AG09309 (cell line): ENCODE data around the gene DBNL.

ENCODE experiments used
- DNase-seq: peaks from one replicate; pipeline ENCODE4 v3.0.0-alpha.2; 2010; ENCODE audit warnings: low read depth
- H3K4me3 ChIP-seq: 2 replicates; pipeline ENCODE4 v1.5.1; 2011; ENCODE audit warnings: mild to moderate bottlenecking, low read depth, low read length, moderate library complexity; ENCODE audit not compliant: control insufficient read depth
- CTCF ChIP-seq: IDR thresholded peaks from 2 replicates; pipeline ENCODE4 v1.5.1; 2011; ENCODE audit warnings: mild to moderate bottlenecking, low read depth, low read length, inconsistent platforms; ENCODE audit not compliant: insufficient read depth, control insufficient read depth; ENCODE audit errors: missing control alignments

The DBNL gene

DNA sequence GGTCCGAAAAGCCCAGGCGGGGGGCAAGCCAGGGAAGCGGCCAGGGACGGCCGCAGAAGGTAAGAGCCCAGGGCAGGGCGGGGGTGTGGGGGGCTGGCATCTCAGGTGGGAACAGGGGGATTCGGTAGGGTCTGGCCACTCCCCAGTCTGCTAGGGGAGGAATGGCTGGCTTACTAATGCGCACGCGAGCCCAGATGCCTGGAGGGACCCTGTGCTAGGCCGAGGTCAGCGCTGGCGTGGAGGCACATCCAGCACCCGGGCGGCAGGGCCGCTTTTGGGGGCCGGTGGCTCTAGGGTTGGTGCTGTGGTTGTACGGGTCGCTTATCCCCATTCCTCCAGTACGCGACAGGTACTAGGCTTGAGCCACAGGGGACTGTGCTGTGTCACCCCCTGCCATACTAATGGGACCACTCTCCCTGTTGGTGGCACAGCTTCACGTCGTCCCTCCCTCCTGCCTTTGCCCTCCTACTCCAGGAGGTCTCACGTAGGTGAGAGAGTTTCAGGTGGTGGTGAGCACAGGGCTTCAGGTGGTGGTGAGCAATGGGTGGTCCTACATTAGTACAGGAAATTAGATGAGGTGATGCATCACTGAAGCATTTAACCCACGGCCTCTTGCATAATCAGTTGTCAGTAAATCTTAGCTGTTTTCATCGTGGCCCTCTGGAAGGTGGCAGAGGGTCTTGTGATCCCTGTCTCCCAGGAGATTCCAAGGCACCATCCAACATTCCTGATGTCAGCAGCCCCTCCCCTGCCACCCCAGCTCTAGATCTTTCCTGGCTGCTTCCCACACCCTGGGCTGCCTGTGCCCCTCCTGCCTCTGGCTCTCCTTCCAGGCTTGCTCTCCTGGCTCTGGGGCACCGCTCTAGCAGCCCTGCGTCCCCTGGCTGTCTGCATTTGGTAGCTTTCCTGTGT is 60.6 kb downstream of the DBNL start:
- H3K4me3 ChIP-seq = peak overlapping the region; percentile 62
- TF ChIP-seq CTCF = peak; percentile 17

GRCh38 chr7:44105832-44106231 is 61.3 kb downstream of the DBNL start:
- TF ChIP-seq CTCF = no peak
- DNase-seq = no peak
- peak overlapping the region; percentile 62 for H3K4me3 ChIP-seq

More for the DNA sequence above, 60.6 kb downstream of the DBNL start:
- peak; percentile 62 for DNase-seq

- no peak for TF ChIP-seq CTCF
Measured at GRCh38 chr7:44106311-44107065, 62.0 kb downstream of the DBNL start.

GRCh38 chr7:44107116-44107960 is 62.8 kb downstream of the DBNL start:
- no peak for DNase-seq
- TF ChIP-seq CTCF = no peak
- H3K4me3 ChIP-seq = peak overlapping the region; percentile 62

More at GRCh38 chr7:44106311-44107065, 62.0 kb downstream of the DBNL start:
- peak overlapping the region; percentile 62 for H3K4me3 ChIP-seq
- no peak for DNase-seq

DNA sequence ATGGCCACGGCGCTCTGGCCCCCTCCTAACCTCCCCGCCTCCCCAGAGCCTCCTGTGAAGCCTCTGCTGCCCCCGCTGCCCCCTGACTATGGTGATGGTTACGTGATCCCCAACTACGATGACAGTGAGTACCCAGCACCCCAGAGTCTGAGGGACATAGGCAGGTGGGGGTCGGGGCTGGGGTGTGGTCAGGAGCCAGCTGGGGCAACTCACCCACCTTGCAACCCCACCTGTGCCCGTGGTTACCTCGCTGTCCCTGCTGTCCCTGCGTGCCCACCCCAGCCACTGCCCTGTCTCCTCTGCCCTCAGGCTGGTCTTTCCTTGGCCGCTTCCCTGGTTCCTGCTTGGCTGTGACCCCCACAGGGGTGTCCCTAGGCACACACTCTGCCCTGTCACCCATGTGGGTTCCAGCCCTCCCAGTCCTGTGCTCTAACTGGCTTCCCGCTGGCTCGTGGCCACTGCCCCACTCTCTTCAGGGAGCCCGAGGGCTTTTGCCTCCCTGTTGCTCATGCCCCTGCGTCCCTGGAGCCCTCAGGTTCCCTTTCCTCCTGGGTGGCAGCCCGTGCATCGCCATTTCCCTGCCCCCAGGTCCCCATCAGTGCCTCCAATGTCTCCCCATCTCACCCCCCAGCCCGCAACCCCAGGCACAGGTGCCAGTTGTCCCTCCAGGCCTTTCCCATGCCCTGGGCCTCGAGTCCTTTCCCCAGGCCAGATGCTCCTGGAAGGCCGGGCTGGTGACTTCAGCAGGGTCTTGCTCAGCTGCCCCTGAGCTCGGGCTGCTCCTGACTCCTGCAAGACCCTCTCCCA is 63.7 kb downstream of the DBNL start:
- peak overlapping the region; percentile 62 for H3K4me3 ChIP-seq
- no peak for TF ChIP-seq CTCF
- no peak for DNase-seq
